OCI-LY1 (cell line): Measurements from ENCODE around the gene H3-3A.

Experiments used
- H2AFZ ChIP-seq: fragments of 200-600 bp; sonication (generic), shearing (Covaris generic); 2 replicates; pipeline ENCODE4 v1.6.0; 2014; ENCODE audit warnings: antibody characterized with exemption, mild to moderate bottlenecking, low read length
- H3F3A ChIP-seq: fragments of 200-600 bp; sonication (generic), shearing (Covaris generic); 2 replicates; pipeline ENCODE4 v1.6.0; 2014; ENCODE audit warnings: mild to moderate bottlenecking, antibody characterized with exemption, low read length, moderate library complexity; ENCODE audit not compliant: insufficient read depth
- H3K27ac ChIP-seq: fragments of 200-600 bp; sonication (generic); 2 replicates; pipeline ENCODE4 v1.5.1; 2014; ENCODE audit warnings: low read length, mixed run types, mild to moderate bottlenecking, low read depth; ENCODE audit not compliant: poor library complexity, severe bottlenecking
- H3K27me3 ChIP-seq: fragments of 200-600 bp; sonication (generic); 2 replicates; pipeline ENCODE4 v1.6.0; 2014; ENCODE audit warnings: antibody characterized with exemption, mild to moderate bottlenecking, low read length, moderate library complexity; ENCODE audit not compliant: insufficient read depth
- H3K36me3 ChIP-seq: fragments of 200-600 bp; sonication (generic); 2 replicates; pipeline ENCODE4 v1.6.1; 2014; ENCODE audit warnings: mild to moderate bottlenecking, antibody characterized with exemption, low read length, moderate library complexity, mixed read lengths; ENCODE audit not compliant: insufficient read depth
- H3K4me1 ChIP-seq: fragments of 200-600 bp; sonication (generic); 2 replicates; pipeline ENCODE4 v1.5.1; 2014; ENCODE audit warnings: mild to moderate bottlenecking, low read length, moderate library complexity; ENCODE audit not compliant: insufficient read depth, severe bottlenecking
- H3K4me2 ChIP-seq: fragments of 200-600 bp; sonication (generic), shearing (Covaris generic); 2 replicates; pipeline ENCODE4 v1.6.1; 2014; ENCODE audit warnings: low read length
- H3K4me3 ChIP-seq: fragments of 200-600 bp; sonication (generic); 2 replicates; pipeline ENCODE4 v1.5.1; 2014; ENCODE audit warnings: low read length, low read depth, mild to moderate bottlenecking, mixed read lengths; ENCODE audit not compliant: poor library complexity, severe bottlenecking
- H3K79me2 ChIP-seq: fragments of 200-600 bp; shearing (Covaris generic); 2 replicates; pipeline ENCODE4 v1.6.1; 2016; ENCODE audit warnings: mixed run types, low read length, mixed read lengths; ENCODE audit not compliant: insufficient read depth
- H3K9ac ChIP-seq: fragments of 200-600 bp; sonication (generic), shearing (Covaris generic); 2 replicates; pipeline ENCODE4 v1.6.1; 2014; ENCODE audit warnings: mild to moderate bottlenecking, low read length, mixed read lengths
- H3K9me2 ChIP-seq: fragments of 200-600 bp; sonication (generic), shearing (Covaris generic); 2 replicates; pipeline ENCODE4 v1.6.1; 2014; ENCODE audit warnings: low read depth, mild to moderate bottlenecking, low read length, mixed read lengths
- H3K9me3 ChIP-seq: fragments of 200-600 bp; shearing (Covaris generic); 2 replicates; pipeline ENCODE4 v1.6.1; 2014; ENCODE audit warnings: low read length, mixed read lengths
- H4K20me1 ChIP-seq: fragments of 200-600 bp; sonication (generic), shearing (Covaris generic); 2 replicates; pipeline ENCODE4 v1.6.0; 2016; ENCODE audit warnings: mild to moderate bottlenecking, low read length; ENCODE audit not compliant: insufficient read depth
- EZH2 ChIP-seq: fragments of 200-600 bp; sonication (generic), shearing (Covaris generic); IDR thresholded peaks from 2 replicates; pipeline ENCODE4 v1.8.0; 2017; ENCODE audit warnings: borderline replicate concordance, mixed run types, mild to moderate bottlenecking, antibody characterized with exemption, low read length, moderate library complexity, mixed read lengths
- TF ChIP-seq, protein P1 (sequence below): fragments of 200-600 bp; sonication (generic), shearing (Covaris generic); IDR thresholded peaks from 2 replicates; pipeline ENCODE4 v1.5.1; 2017; ENCODE audit warnings: mild to moderate bottlenecking, antibody characterized with exemption, low read length, moderate library complexity, mixed read lengths

The H3-3A gene

DNA sequence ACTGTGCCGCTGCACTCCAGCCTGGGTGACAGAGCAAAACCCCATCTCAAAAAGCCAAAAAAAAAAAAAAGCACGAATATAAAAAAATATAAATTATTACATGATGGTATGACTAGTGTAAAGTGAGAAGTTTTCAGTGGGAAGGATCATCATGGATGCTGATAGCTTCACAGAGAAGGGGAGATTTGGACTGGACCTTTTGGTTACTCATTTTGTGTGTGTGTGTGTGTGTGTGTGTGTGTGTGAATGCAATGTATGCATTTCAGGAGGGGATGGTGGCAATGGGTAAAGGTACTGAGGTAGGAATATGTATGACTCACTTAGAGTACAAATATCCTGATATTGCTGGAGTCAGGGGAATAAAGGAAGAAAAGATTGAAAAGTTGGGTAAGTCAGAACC, 40.7 kb upstream of the H3-3A start:
- H3K4me3 ChIP-seq = no peak overlapping the region
- H3K9ac ChIP-seq = no peak overlapping the region

DNA sequence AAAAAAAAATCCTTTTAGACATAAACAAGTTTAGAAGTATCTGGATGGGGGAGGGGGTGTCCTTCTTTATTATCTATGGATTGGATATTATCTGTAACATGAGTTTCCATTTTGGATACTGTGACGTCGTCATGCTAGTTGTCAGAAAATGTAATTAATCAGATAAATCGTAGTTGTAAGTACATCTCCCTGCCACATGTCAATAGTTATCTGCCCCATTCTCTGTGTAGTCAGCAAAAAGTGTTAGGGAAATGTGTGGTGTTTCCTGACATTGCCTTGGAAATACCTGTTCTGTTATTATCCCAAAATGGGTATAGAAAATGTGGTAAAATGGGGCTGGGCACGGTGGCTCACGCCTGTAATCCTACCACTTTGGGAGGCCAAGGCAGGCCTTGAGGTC, 38.8 kb upstream of the H3-3A start:
- Histone ChIP-seq H3K4me3 (no peak overlapping the region), H3K4me2 (no peak overlapping the region), H3K9me2 (no peaks in the 10 kb centered on the region), H3K9ac (no peak overlapping the region), H3F3A (no peaks in the 10 kb centered on the region), H3K4me1 (peaks cover 6% of the 10 kb centered on the region), H3K79me2 (no peaks in the 10 kb centered on the region), H4K20me1 (no peaks in the 10 kb centered on the region), H3K36me3 (no peaks in the 10 kb centered on the region), H2AFZ (no peak overlapping the region), H3K27ac (no peak overlapping the region), H3K27me3 (no peaks in the 10 kb centered on the region; the same call in 1 of the 2 replicates), H3K9me3 (no peaks in the 10 kb centered on the region)
- TF ChIP-seq, protein P1, sequence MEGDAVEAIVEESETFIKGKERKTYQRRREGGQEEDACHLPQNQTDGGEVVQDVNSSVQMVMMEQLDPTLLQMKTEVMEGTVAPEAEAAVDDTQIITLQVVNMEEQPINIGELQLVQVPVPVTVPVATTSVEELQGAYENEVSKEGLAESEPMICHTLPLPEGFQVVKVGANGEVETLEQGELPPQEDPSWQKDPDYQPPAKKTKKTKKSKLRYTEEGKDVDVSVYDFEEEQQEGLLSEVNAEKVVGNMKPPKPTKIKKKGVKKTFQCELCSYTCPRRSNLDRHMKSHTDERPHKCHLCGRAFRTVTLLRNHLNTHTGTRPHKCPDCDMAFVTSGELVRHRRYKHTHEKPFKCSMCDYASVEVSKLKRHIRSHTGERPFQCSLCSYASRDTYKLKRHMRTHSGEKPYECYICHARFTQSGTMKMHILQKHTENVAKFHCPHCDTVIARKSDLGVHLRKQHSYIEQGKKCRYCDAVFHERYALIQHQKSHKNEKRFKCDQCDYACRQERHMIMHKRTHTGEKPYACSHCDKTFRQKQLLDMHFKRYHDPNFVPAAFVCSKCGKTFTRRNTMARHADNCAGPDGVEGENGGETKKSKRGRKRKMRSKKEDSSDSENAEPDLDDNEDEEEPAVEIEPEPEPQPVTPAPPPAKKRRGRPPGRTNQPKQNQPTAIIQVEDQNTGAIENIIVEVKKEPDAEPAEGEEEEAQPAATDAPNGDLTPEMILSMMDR = no peak
- no peak for TF ChIP-seq EZH2

More for the DNA sequence above, 40.7 kb upstream of the H3-3A start:
- Histone ChIP-seq H3K9me3 (no peaks in the 10 kb centered on the region), H2AFZ (no peak overlapping the region), H3K27me3 (no peaks in the 10 kb centered on the region; the same call in 1 of the 2 replicates), H3F3A (no peaks in the 10 kb centered on the region), H3K4me1 (no peaks in the 10 kb centered on the region), H3K36me3 (no peaks in the 10 kb centered on the region), H3K79me2 (no peaks in the 10 kb centered on the region), H3K27ac (no peak overlapping the region), H3K9me2 (no peaks in the 10 kb centered on the region), H4K20me1 (no peaks in the 10 kb centered on the region), H3K4me2 (no peak overlapping the region)
- no peak for TF ChIP-seq EZH2
- TF ChIP-seq, protein P1 = no peak

DNA sequence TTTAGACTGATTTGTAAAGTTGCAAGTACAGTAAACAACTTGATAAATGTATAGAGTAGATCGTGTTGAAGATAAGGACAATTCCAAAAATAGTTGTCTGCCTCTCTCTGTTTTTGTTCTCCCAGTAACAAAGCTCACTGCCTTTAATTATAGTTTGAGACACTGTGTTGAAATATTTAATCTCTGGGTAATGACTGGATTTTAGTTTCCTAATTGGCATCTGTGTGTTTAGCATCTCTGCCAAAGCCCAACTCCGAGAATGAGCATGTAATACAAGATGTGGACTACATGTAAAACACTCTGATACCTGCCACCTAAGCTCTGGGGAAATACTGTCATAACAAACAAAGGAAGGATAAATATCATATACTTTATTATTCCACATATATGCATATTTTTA, 35.7 kb upstream of the H3-3A start:
- Histone ChIP-seq H2AFZ (no peak overlapping the region), H3K9me3 (no peaks in the 10 kb centered on the region), H4K20me1 (no peaks in the 10 kb centered on the region), H3K4me1 (peaks cover 24% of the 10 kb centered on the region), H3K9ac (no peak overlapping the region), H3K79me2 (no peaks in the 10 kb centered on the region), H3K36me3 (no peaks in the 10 kb centered on the region), H3K27ac (no peak overlapping the region), H3K9me2 (no peaks in the 10 kb centered on the region), H3K4me3 (no peak overlapping the region), H3K4me2 (no peak overlapping the region), H3K27me3 (no peaks in the 10 kb centered on the region), H3F3A (no peaks in the 10 kb centered on the region)
- TF ChIP-seq, protein P1 = no peak
- no peak for TF ChIP-seq EZH2
